ENCODE measurements around the gene HSBP1L1.

Gene HSBP1L1

GRCh38 chr18:79952456-79952995 lies 11.9 kb upstream of the HSBP1L1 start:
- H3K79me1 ChIP-seq (ENCODE audit: low read length) = peaks cover 5% of the 10 kb centered on the region

GRCh38 chr18:79952996-79953559 lies 11.4 kb upstream of the HSBP1L1 start:
- Histone ChIP-seq H2BK5ac (ENCODE audit: low read depth, low read length, poor library complexity) (no peak overlapping the region), H3K23ac (ENCODE audit: low read length) (no peak overlapping the region), H3K36me3 (ENCODE audit: control insufficient read depth in 1 of 2, insufficient read depth in 2 of 2, low read length in 2 of 2) (peaks cover 3 to 5% of the 10 kb centered on the region in 2 experiments), H3K18ac (ENCODE audit: low read length) (no peak overlapping the region), H3K4ac (ENCODE audit: low read depth, low read length) (no peak overlapping the region), H2AFZ (ENCODE audit: insufficient read depth, low read length, poor library complexity) (no peak overlapping the region), H2BK120ac (ENCODE audit: insufficient read depth, low read length, poor library complexity) (no peak overlapping the region), H3K27ac (ENCODE audit: low read depth, low read length) (no peak overlapping the region), H3K79me1 (ENCODE audit: low read length) (peaks cover 5% of the 10 kb centered on the region), H4K12ac (ENCODE audit: low read depth, low read length) (no peak overlapping the region), H4K8ac (ENCODE audit: low read depth, low read length) (no peak overlapping the region), H3K4me2 (ENCODE audit: low read length) (peak overlapping the region; percentile 49), H3K79me2 (ENCODE audit: control insufficient read depth, insufficient read depth, low read length, poor library complexity) (peaks cover 7% of the 10 kb centered on the region), H3K27me3 (ENCODE audit: insufficient read depth, low read length) (peaks cover 9% of the 10 kb centered on the region), H3K4me3 (ENCODE audit: low read depth, low read length) (no peak overlapping the region), H3K4me1 (ENCODE audit: control insufficient read depth in 1 of 2, insufficient read depth in 2 of 2, low read length in 2 of 2) (peaks cover 12 to 17% of the 10 kb centered on the region in 2 experiments), H3K9me3 (ENCODE audit: insufficient read depth, low read depth, low read length) (peaks cover 3% of the 10 kb centered on the region), H3K14ac (ENCODE audit: low read length) (no peak overlapping the region), H3K9ac (ENCODE audit: low read length) (no peak overlapping the region), H2BK12ac (ENCODE audit: low read length) (no peak overlapping the region), H2AK5ac (ENCODE audit: low read length) (no peak overlapping the region), H4K91ac (ENCODE audit: low read depth, low read length) (no peak overlapping the region)
- DNase-seq = no peak
- WGBS (ENCODE audit: extremely low coverage, insufficient coverage, insufficient read length) = no CpG with 5 or more reads among the region's 24 CpGs

More at GRCh38 chr18:79952456-79952995, 11.9 kb upstream of the HSBP1L1 start:
- Histone ChIP-seq H3K9me3 (ENCODE audit: insufficient read depth, low read depth, low read length) (peaks cover 3% of the 10 kb centered on the region), H3K4ac (ENCODE audit: low read depth, low read length) (no peak overlapping the region), H2BK120ac (ENCODE audit: insufficient read depth, low read length, poor library complexity) (no peak overlapping the region), H3K4me3 (ENCODE audit: low read depth, low read length) (peak overlapping the region; percentile 68), H3K36me3 (ENCODE audit: control insufficient read depth in 1 of 2, insufficient read depth in 2 of 2, low read length in 2 of 2) (peaks cover 5 to 7% of the 10 kb centered on the region in 2 experiments), H3K27ac (ENCODE audit: low read depth, low read length) (no peak overlapping the region), H3K4me1 (ENCODE audit: control insufficient read depth in 1 of 2, insufficient read depth in 2 of 2, low read length in 2 of 2) (peaks cover 12 to 17% of the 10 kb centered on the region in 2 experiments), H4K8ac (ENCODE audit: low read depth, low read length) (no peak overlapping the region), H3K9ac (ENCODE audit: low read length) (no peak overlapping the region), H3K27me3 (ENCODE audit: insufficient read depth, low read length) (peaks cover 9% of the 10 kb centered on the region), H2AFZ (ENCODE audit: insufficient read depth, low read length, poor library complexity) (no peak overlapping the region), H3K23ac (ENCODE audit: low read length) (no peak overlapping the region), H3K4me2 (ENCODE audit: low read length) (peak overlapping the region; percentile 88), H2BK12ac (ENCODE audit: low read length) (no peak overlapping the region), H3K14ac (ENCODE audit: low read length) (peak overlapping the region; percentile 8), H3K18ac (ENCODE audit: low read length) (no peak overlapping the region), H4K12ac (ENCODE audit: low read depth, low read length) (no peak overlapping the region), H2AK5ac (ENCODE audit: low read length) (no peak overlapping the region), H3K79me2 (ENCODE audit: control insufficient read depth, insufficient read depth, low read length, poor library complexity) (peaks cover 7% of the 10 kb centered on the region), H4K91ac (ENCODE audit: low read depth, low read length) (peak overlapping the region; percentile 82), H2BK5ac (ENCODE audit: low read depth, low read length, poor library complexity) (no peak overlapping the region)
- no CpG with 5 or more reads among the region's 43 CpGs for WGBS (ENCODE audit: extremely low coverage, insufficient coverage, insufficient read length)
- no peak for DNase-seq

GRCh38 chr18:79953971-79954651 lies 10.3 kb upstream of the HSBP1L1 start:
- Histone ChIP-seq H3K36me3 (ENCODE audit: control insufficient read depth in 1 of 2, insufficient read depth in 2 of 2, low read length in 2 of 2) (peaks cover 1% of the 10 kb centered on the region in 2 experiments), H3K4ac (ENCODE audit: low read depth, low read length) (no peak overlapping the region), H3K4me3 (ENCODE audit: low read depth, low read length) (no peak overlapping the region), H3K23ac (ENCODE audit: low read length) (no peak overlapping the region), H2BK5ac (ENCODE audit: low read depth, low read length, poor library complexity) (no peak overlapping the region), H4K12ac (ENCODE audit: low read depth, low read length) (no peak overlapping the region), H3K27ac (ENCODE audit: low read depth, low read length) (no peak overlapping the region), H3K9ac (ENCODE audit: low read length) (no peak overlapping the region), H4K8ac (ENCODE audit: low read depth, low read length) (no peak overlapping the region), H3K4me2 (ENCODE audit: low read length) (no peak overlapping the region), H2AK5ac (ENCODE audit: low read length) (no peak overlapping the region), H3K18ac (ENCODE audit: low read length) (no peak overlapping the region), H3K9me3 (ENCODE audit: insufficient read depth, low read depth, low read length) (peaks cover 3% of the 10 kb centered on the region), H3K4me1 (ENCODE audit: control insufficient read depth in 1 of 2, insufficient read depth in 2 of 2, low read length in 2 of 2) (peaks cover 12 to 17% of the 10 kb centered on the region in 2 experiments), H3K79me2 (ENCODE audit: control insufficient read depth, insufficient read depth, low read length, poor library complexity) (peaks cover 7% of the 10 kb centered on the region), H4K91ac (ENCODE audit: low read depth, low read length) (no peak overlapping the region), H2AFZ (ENCODE audit: insufficient read depth, low read length, poor library complexity) (no peak overlapping the region), H2BK12ac (ENCODE audit: low read length) (no peak overlapping the region), H2BK120ac (ENCODE audit: insufficient read depth, low read length, poor library complexity) (no peak overlapping the region), H3K14ac (ENCODE audit: low read length) (no peak overlapping the region), H3K27me3 (ENCODE audit: insufficient read depth, low read length) (peaks cover 9% of the 10 kb centered on the region), H3K79me1 (ENCODE audit: low read length) (peaks cover 5% of the 10 kb centered on the region)
- no peak for DNase-seq
- no CpG with 5 or more reads among the region's 10 CpGs for WGBS (ENCODE audit: extremely low coverage, insufficient coverage, insufficient read length)

- H4K8ac ChIP-seq (ENCODE audit: low read depth, low read length) = no peak overlapping the region
- H2BK120ac ChIP-seq (ENCODE audit: insufficient read depth, low read length, poor library complexity) = no peak overlapping the region
- no peak overlapping the region for H3K4me2 ChIP-seq (ENCODE audit: low read length)
- no peak overlapping the region for H2AK5ac ChIP-seq (ENCODE audit: low read length)
- H3K4me3 ChIP-seq (ENCODE audit: low read depth, low read length) = no peak overlapping the region
- H2AFZ ChIP-seq (ENCODE audit: insufficient read depth, low read length, poor library complexity) = no peak overlapping the region
- H3K79me2 ChIP-seq (ENCODE audit: control insufficient read depth, insufficient read depth, low read length, poor library complexity) = peaks cover 7% of the 10 kb centered on the region
- no peak overlapping the region for H3K27ac ChIP-seq (ENCODE audit: low read depth, low read length)
- H2BK5ac ChIP-seq (ENCODE audit: low read depth, low read length, poor library complexity) = no peak overlapping the region
- H3K4me1 ChIP-seq (ENCODE audit: control insufficient read depth in 1 of 2, insufficient read depth in 2 of 2, low read length in 2 of 2) = peaks cover 12 to 17% of the 10 kb centered on the region in 2 experiments
- no peak overlapping the region for H3K14ac ChIP-seq (ENCODE audit: low read length)
- no peak overlapping the region for H3K4ac ChIP-seq (ENCODE audit: low read depth, low read length)
- no peak overlapping the region for H4K12ac ChIP-seq (ENCODE audit: low read depth, low read length)
- H3K27me3 ChIP-seq (ENCODE audit: insufficient read depth, low read length) = peaks cover 9% of the 10 kb centered on the region
- no peak overlapping the region for H3K23ac ChIP-seq (ENCODE audit: low read length)
- H3K9ac ChIP-seq (ENCODE audit: low read length) = no peak overlapping the region
- H3K36me3 ChIP-seq (ENCODE audit: control insufficient read depth in 1 of 2, insufficient read depth in 2 of 2, low read length in 2 of 2) = no peaks in the 10 kb centered on the region
- H2BK12ac ChIP-seq (ENCODE audit: low read length) = no peak overlapping the region
- peaks cover 5% of the 10 kb centered on the region for H3K79me1 ChIP-seq (ENCODE audit: low read length)
- no peak overlapping the region for H3K18ac ChIP-seq (ENCODE audit: low read length)
- WGBS (ENCODE audit: extremely low coverage, insufficient coverage, insufficient read length) = no CpG with 5 or more reads among the region's 5 CpGs
- DNase-seq = no peak
- H4K91ac ChIP-seq (ENCODE audit: low read depth, low read length) = no peak overlapping the region
- H3K9me3 ChIP-seq (ENCODE audit: insufficient read depth, low read depth, low read length) = peaks cover 3% of the 10 kb centered on the region
Observed at GRCh38 chr18:79954791-79955190, 9.7 kb upstream of the HSBP1L1 start.

Measured in trophoblast cell (in vitro differentiated cells and primary cell).